Measurements from ENCODE around the gene ATE1. TPM values are rescaled to one million over a fixed set of nuclear protein-coding genes. Genes with fewer than 3 reads are reported as not detected.

The ATE1 gene
- total RNA-seq, 3 donors from 2014 or later, result 42.9 to 58.9 (median 52.2) TPM

GRCh38 chr10:121694966-121695643 lies 232.7 kb downstream of the ATE1 start:
- DNase-seq (no peak), ATAC-seq (no peak)
- intact Hi-C loops (cut with DNase I, micrococcal nuclease), result no loop called here
- Histone ChIP-seq H3K4me1 (ENCODE audit: low read depth) (no peaks in the 10 kb centered on the region), H3K9me3 (no peaks in the 10 kb centered on the region), H3K36me3 (ENCODE audit: low read depth) (no peaks in the 10 kb centered on the region), H3K4me3 (no peak overlapping the region)
- TF ChIP-seq CTCF (IDR thresholded peaks at IDR 0.05), result no peak

GRCh38 chr10:121694327-121694965 lies 233.4 kb downstream of the ATE1 start:
- Histone ChIP-seq H3K4me3 (no peak overlapping the region), H3K9me3 (no peaks in the 10 kb centered on the region), H3K36me3 (ENCODE audit: low read depth) (no peaks in the 10 kb centered on the region), H3K4me1 (ENCODE audit: low read depth) (no peaks in the 10 kb centered on the region)
- intact Hi-C loops (cut with DNase I, micrococcal nuclease), result no loop called here
- no peak for TF ChIP-seq CTCF (IDR thresholded peaks at IDR 0.05)
- ATAC-seq (no peak), DNase-seq (no peak)

GRCh38 chr10:121692626-121693025 lies 235.2 kb downstream of the ATE1 start:
- Histone ChIP-seq H3K9me3 (no peaks in the 10 kb centered on the region), H3K36me3 (ENCODE audit: low read depth) (no peaks in the 10 kb centered on the region), H3K4me1 (ENCODE audit: low read depth) (no peaks in the 10 kb centered on the region), H3K4me3 (no peak overlapping the region)
- intact Hi-C loops (cut with DNase I, micrococcal nuclease), result no loop called here
- no peak for TF ChIP-seq CTCF (IDR thresholded peaks at IDR 0.05)
- ATAC-seq (no peak), DNase-seq (no peak)

- H3K4me3 ChIP-seq, result no peak overlapping the region
- no peaks in the 10 kb centered on the region for H3K9me3 ChIP-seq
- ATAC-seq, result no peak
- intact Hi-C loops (cut with DNase I, micrococcal nuclease), result no loop called here
- no peak for DNase-seq
- TF ChIP-seq CTCF (IDR thresholded peaks at IDR 0.05), result no peak
- no peaks in the 10 kb centered on the region for H3K36me3 ChIP-seq (ENCODE audit: low read depth)
- H3K4me1 ChIP-seq (ENCODE audit: low read depth), result no peaks in the 10 kb centered on the region
These were observed 236.9 kb downstream of the ATE1 start for GRCh38 chr10:121690970-121691369.

Other genes starting within 250 kb of the ATE1 start
- 10 to 100 TPM; 50.2 to 69.8 (median 62.2) TPM for gene NSMCE4A, start 47.2 kb upstream of the ATE1 start, total RNA-seq
- gene TACC2, start 61.1 kb upstream of the ATE1 start, total RNA-seq, result 100 to 1,000 TPM in 2 of 3 donors, 10 to 100 TPM in 1; 97.5 to 170 (median 133) TPM